ENCODE results near the gene DSCAML1. TPM values are rescaled to one million over a fixed set of nuclear protein-coding genes. Genes with fewer than 3 reads are reported as not detected.

The DSCAML1 gene
- total and polyA plus RNA-seq, 2 of the 8 experiments (the other 6 are each of a cell fraction or from before 2014, with no cell fraction given) = 0.19 to 0.24 TPM

- no peak for TF ChIP-seq CHD7 (IDR thresholded peaks at IDR 0.05; ENCODE audit: insufficient replicate concordance, low read length)
- TF ChIP-seq CTCF (IDR thresholded peaks at IDR 0.05; ENCODE audit: control extremely low read depth in 1 of 3, insufficient read depth in 1 of 3, low read depth in 1 of 3, low read length in 3 of 3) = no peak
- TF ChIP-seq CBX8 (IDR thresholded peaks at IDR 0.05; ENCODE audit: borderline replicate concordance, low read depth, low read length) = no peak
- no peak for TF ChIP-seq SUZ12 (IDR thresholded peaks at IDR 0.05; ENCODE audit: low read length)
- TF ChIP-seq NRF1 (IDR thresholded peaks at IDR 0.05; ENCODE audit: low read depth, low read length) = no peak
- TF ChIP-seq ATF2 (IDR thresholded peaks at IDR 0.05; ENCODE audit: low read length) = no peak
- no peak for TF ChIP-seq JUND (IDR thresholded peaks at IDR 0.05; ENCODE audit: low read length)
Measured at GRCh38 chr11:117750357-117750756, 46.7 kb downstream of the DSCAML1 start (continued).

All from H1 (cell line).